GM12878 (cell line): ENCODE measurements around the gene ARMH1. TPM values are rescaled to one million over a fixed set of nuclear protein-coding genes. Genes with fewer than 3 reads are reported as not detected.

Experiments used
- ATAC-seq: fragments of 200-7000 bp; cut with Tn5 transposase; 3 replicates; pipeline ENCODE4 v1.9.1; 2020; ENCODE audit warnings: mild to moderate bottlenecking, moderate library complexity
- BruUV-seq: library from RNA; stranded (reverse); fragments of 400-500 nt; replicated peaks from 2 replicates; lab custom pipeline; 2021; lab: Mats Ljungman, UMichigan
- CTCF ChIA-PET: fragments of 300-600 bp; sonication (Branson Sonifier 250); formaldehyde crosslinking; extraction: SDS; loops from one replicate; lab custom pipeline; 2021; ENCODE audit warnings: inconsistent platforms; lab: Yijun Ruan, JAX
- POLR2A ChIA-PET: fragments of 350-600 bp; formaldehyde crosslinking; extraction: SDS; loops from one replicate; lab custom pipeline; 2021; ENCODE audit warnings: inconsistent platforms; lab: Charles Lee
- RAD21 ChIA-PET: fragments of 300-600 bp; sonication (Branson Sonifier 250); formaldehyde crosslinking; loops from one replicate; lab custom pipeline; 2023; ENCODE audit warnings: antibody characterized with exemption; ENCODE audit not compliant: unreplicated experiment; lab: Charles Lee
- SMC1A ChIA-PET: fragments of 300-600 bp; sonication (Branson Sonifier 250); formaldehyde crosslinking; loops from one replicate; lab custom pipeline; 2023; ENCODE audit not compliant: unreplicated experiment, uncharacterized antibody; lab: Charles Lee
- DNase-seq: peaks from one replicate; pipeline ENCODE4 v3.0.0-alpha.2; 2011; ENCODE audit warnings: low read depth, low spot score
- FAIRE-seq: peaks from 3 replicates; lab custom pipeline; 2011; peaks lifted over from hg19 to GRCh38; lab: Jason Lieb, UNC
- H2AFZ ChIP-seq: 2 replicates; pipeline ENCODE4 v1.6.0; 2011; ENCODE audit warnings: low read depth, low read length, control low read depth; ENCODE audit not compliant: control insufficient read depth
- H3K27ac ChIP-seq: 2 replicates; pipeline ENCODE4 v1.5.1; 2011; ENCODE audit warnings: control low read depth; ENCODE audit not compliant: control insufficient read depth, insufficient read depth
- H3K27me3 ChIP-seq, 2 experiments: replicated peaks in 1 of 2; 2 replicates each; pipeline versions ENCODE4 v1.6.0 to v1.6.1; 2011; ENCODE audit warnings: low read length in 1 of 2; ENCODE audit not compliant: control insufficient read depth in 2 of 2, insufficient read depth in 2 of 2
- H3K36me3 ChIP-seq, 2 experiments: 2 replicates each; pipeline ENCODE4 v1.5.1; 2011; ENCODE audit warnings: low read length in 1 of 2; ENCODE audit not compliant: control insufficient read depth in 2 of 2, insufficient read depth in 2 of 2
- H3K4me1 ChIP-seq: 2 replicates; pipeline ENCODE4 v1.6.1; 2011; ENCODE audit warnings: mild to moderate bottlenecking, low read length, moderate library complexity, mixed read lengths; ENCODE audit not compliant: control insufficient read depth, insufficient read depth
- H3K4me2 ChIP-seq: 2 replicates; pipeline ENCODE4 v1.6.0; 2011; ENCODE audit warnings: control low read depth; ENCODE audit not compliant: control insufficient read depth, insufficient read depth
- H3K4me3 ChIP-seq: fragments of 200-600 bp; sonication (generic); 2 replicates; pipeline ENCODE4 v1.5.1; 2016
- H3K79me2 ChIP-seq: 2 replicates; pipeline ENCODE4 v1.6.0; 2011; ENCODE audit warnings: low read length; ENCODE audit not compliant: control insufficient read depth, insufficient read depth
- H3K9ac ChIP-seq: 2 replicates; pipeline ENCODE4 v1.8.0; 2011; ENCODE audit warnings: low read length, control low read depth, mixed read lengths; ENCODE audit not compliant: control insufficient read depth, insufficient read depth
- H3K9me3 ChIP-seq: replicated peaks from 3 replicates; pipeline ENCODE4 v1.5.1; 2011; ENCODE audit warnings: mild to moderate bottlenecking, low read length; ENCODE audit not compliant: control insufficient read depth, insufficient read depth
- H4K20me1 ChIP-seq: 2 replicates; pipeline ENCODE4 v1.6.0; 2011; ENCODE audit not compliant: control insufficient read depth, insufficient read depth
- ASH2L ChIP-seq: fragments of 300-600, 200-600 bp; sonication (generic); IDR thresholded peaks from 2 replicates; pipeline ENCODE4 v1.6.1; 2017; ENCODE audit warnings: low read depth, mild to moderate bottlenecking, borderline replicate concordance
- CHD4 ChIP-seq: fragments of 200-600 bp; sonication (generic); IDR thresholded peaks from 2 replicates; pipeline ENCODE4 v1.6.1; 2016; ENCODE audit warnings: mild to moderate bottlenecking
- CREM ChIP-seq: IDR thresholded peaks from 2 replicates; pipeline ENCODE4 v1.6.1; 2014; ENCODE audit warnings: antibody characterized with exemption, low read depth
- EGR1 ChIP-seq, 2 experiments: IDR thresholded peaks; 1 replicate in 1 of 2; 2 replicates in 1 of 2; pipeline ENCODE4 v1.6.1; 2011 to 2012; ENCODE audit warnings: low read depth in 2 of 2, low read length in 2 of 2, borderline replicate concordance in 1 of 2, mild to moderate bottlenecking in 1 of 2, moderate library complexity in 1 of 2
- FOS ChIP-seq: IDR thresholded peaks from 3 replicates; pipeline ENCODE4 v1.6.1; 2011; ENCODE audit warnings: borderline replicate concordance; ENCODE audit not compliant: insufficient read length; ENCODE audit errors: extremely low read depth
- IKZF1 ChIP-seq: fragments of 450-650 bp; conservative IDR thresholded peaks from 2 replicates; pipeline ENCODE4 v1.6.1; 2017; ENCODE audit warnings: antibody characterized with exemption, mild to moderate bottlenecking
- IKZF2 ChIP-seq, 2 experiments: fragments of 450-650 bp; IDR thresholded peaks; 2 replicates each; pipeline ENCODE4 v1.6.1; 2017; ENCODE audit warnings: mild to moderate bottlenecking in 2 of 2, moderate library complexity in 2 of 2
- KLF5 ChIP-seq: fragments of 450-650 bp; IDR thresholded peaks from 2 replicates; pipeline ENCODE4 v1.6.1; 2014; ENCODE audit warnings: mild to moderate bottlenecking; ENCODE audit not compliant: partially characterized antibody
- MYC ChIP-seq: IDR thresholded peaks from 2 replicates; pipeline ENCODE4 v1.6.1; 2011; ENCODE audit warnings: mild to moderate bottlenecking, low read length, moderate library complexity, inconsistent platforms; ENCODE audit not compliant: insufficient read depth, insufficient replicate concordance, insufficient read length, severe bottlenecking
- NFIC ChIP-seq: IDR thresholded peaks from 2 replicates; pipeline ENCODE4 v1.6.1; 2012; ENCODE audit warnings: low read depth, mild to moderate bottlenecking, inconsistent platforms, low read length, moderate library complexity
- NFYB ChIP-seq: IDR thresholded peaks from 2 replicates; pipeline ENCODE4 v1.6.1; 2011; ENCODE audit warnings: low read depth, mild to moderate bottlenecking, low read length, improper control_type of control experiment, moderate library complexity; ENCODE audit not compliant: insufficient read depth
- NR2F1 ChIP-seq: fragments of 450-650 bp; conservative IDR thresholded peaks from 2 replicates; pipeline ENCODE4 v1.6.1; 2017; ENCODE audit warnings: mild to moderate bottlenecking
- POLR2AphosphoS5 ChIP-seq: IDR thresholded peaks from 2 replicates; pipeline ENCODE4 v1.6.1; 2011; ENCODE audit warnings: mild to moderate bottlenecking, low read length, inconsistent platforms
- RB1 ChIP-seq: fragments of 450-650 bp; formaldehyde crosslinking; IDR thresholded peaks from 2 replicates; pipeline ENCODE4 v1.6.1; 2017; ENCODE audit warnings: mild to moderate bottlenecking, borderline replicate concordance
- REST ChIP-seq: IDR thresholded peaks from 2 replicates; pipeline ENCODE4 v1.6.1; 2012; ENCODE audit warnings: mild to moderate bottlenecking, low read depth, low read length
- TBL1XR1 ChIP-seq: IDR thresholded peaks from 2 replicates; pipeline ENCODE4 v1.6.1; 2012; ENCODE audit warnings: low read depth, low read length, improper control_type of control experiment
- USF2 ChIP-seq: IDR thresholded peaks from 2 replicates; pipeline ENCODE4 v1.6.1; 2011; ENCODE audit warnings: low read depth, low read length, improper control_type of control experiment, borderline replicate concordance
- WGBS: methylation state at CpG from one replicate; pipeline ENCODE4 v1.1.6; 2016; ENCODE audit warnings: low lambda C conversion rate; ENCODE audit not compliant: insufficient replicate concordance, insufficient coverage; ENCODE audit errors: missing lambda C conversion rate; 5-methylcytosine and 5-hydroxymethylcytosine counted together
- in situ Hi-C: fragments of 300-500 bp; cut with MboI; formaldehyde crosslinking; loops from 9 replicates; pipeline ENCODE4 v1.14.3; 2018; ENCODE audit warnings: mixed read lengths
- intact Hi-C: fragments of 100-400 bp; cut with micrococcal nuclease; formaldehyde crosslinking; loops from one replicate; pipeline ENCODE4 v1.14.2; 2022; ENCODE audit not compliant: unreplicated experiment
- polyA plus RNA-seq, 11 experiments: library from polyadenylated mRNA; depleted of rRNA in 4 of 11; unstranded in 6 of 11; stranded (reverse) in 5 of 11; fragments of >200 nt; fragmentation: Nextera tagmentation in 4 of 11; fragmentation: Illumina TruSeq in 1 of 11; extraction: Ambion mirVana in 4 of 11; extraction: Trizol in 1 of 11; gene quantifications; 1 replicate in 1 of 11; 2 replicates in 10 of 11; pipeline versions ENCODE4 v1.2.1 to v1.2.3, GENCODE V29; 2011 to 2016; ENCODE audit warnings: inconsistent platforms in 2 of 11, missing spikeins in 2 of 11, low read depth in 1 of 11
- total RNA-seq, 4 experiments: library from RNA; depleted of rRNA in 3 of 4; stranded (reverse); fragments of >200 nt in 3 of 4; fragmentation: Illumina TruSeq in 1 of 4; extraction: Trizol in 1 of 4; gene quantifications; 2 replicates each; pipeline versions ENCODE4 v1.2.1 to v1.2.3, GENCODE V29; 2013 to 2021

The ARMH1 gene
- total and polyA plus RNA-seq, 10 of the 15 experiments (the other 5 are each of a cell fraction or from before 2014, with no cell fraction given), result 0.93 to 43.9 (median 8.2) TPM

- TF ChIP-seq EGR1 (IDR thresholded peaks at IDR 0.05; ENCODE audit: borderline replicate concordance in 1 of 2, low read depth in 2 of 2, low read length in 2 of 2) (peak in 1 of 2 experiments; percentile 52; a peak in 1 of 3 replicates), TBL1XR1 (no peak), USF2 (no peak), IKZF1 (peak; percentile 89; the same call in 1 of the 2 replicates), CREM (0 out of 2 replicates have a peak, but pooled peaks have one; percentile 23), IKZF2 (IDR thresholded peaks at IDR 0.05) (peak; percentile 85 to 86; a peak in 3 of 4 replicates)
Observed at GRCh38 chr1:44723496-44724295, 49.2 kb downstream of the ARMH1 start (continued).

- Histone ChIP-seq H3K9ac (no peak overlapping the region; the same call in 1 of the 2 replicates), H3K4me3 (no peak overlapping the region), H3K79me2 (no peaks in the 10 kb centered on the region), H3K27me3 (no peaks in the 10 kb centered on the region), H3K36me3 (no peaks in the 10 kb centered on the region), H3K27ac (no peak overlapping the region; the same call in 1 of the 2 replicates), H2AFZ (no peak overlapping the region), H3K4me1 (peaks cover 28% of the 10 kb centered on the region), H3K4me2 (peak overlapping the region; percentile 93), H3K9me3 (no peaks in the 10 kb centered on the region), H4K20me1 (no peaks in the 10 kb centered on the region)
- in situ Hi-C loops, result no loop called here
- 97% methylated on average over 55 of the region's 64 CpGs for WGBS
- no peak for FAIRE-seq
- POLR2A ChIA-PET, result interaction anchor here (0.6 to 1.5 kb wide), 3 partner anchors 60 to 576 kb away, joined by 3 to 6 read pairs (median 6); no protein-coding TSS in a partner anchor
- RAD21 ChIA-PET, result no interaction called here
- CTCF ChIA-PET, result no interaction called here
- SMC1A ChIA-PET, result no interaction called here
- intact Hi-C loops, result no loop called here
- ATAC-seq, result no peak
- no TSS peak for BruUV-seq
- DNase-seq, result no peak
- TF ChIP-seq NFYB (no peak), KLF5 (no peak), MYC (no peak), NR2F1 (no peak), POLR2AphosphoS5 (no peak), REST (no peak), RB1 (no peak), NFIC (no peak), CHD4 (no peak), FOS (no peak), ASH2L (no peak)
Observed at GRCh38 chr1:44724296-44724954, 49.9 kb downstream of the ARMH1 start.
